Globus pallidus (tissue), 1 donor: ENCODE data around the gene UHMK1.
"Not testable (repeated sequence)": the region's sequence is repeated elsewhere in the genome, so short reads cannot be mapped to it uniquely, and the experiment has no call there.

Experiments used
- DNase-seq: peaks from one replicate; pipeline ENCODE4 v3.0.0-alpha.2; 2015; ENCODE audit warnings: low spot score

The UHMK1 gene

GRCh38 chr1:162497723-162498495 lies at the start of gene UHMK1:
Gene UHMK1 (plus strand): TSS chr1:162497818. CDS start chr1:162498001, 183 bp downstream.
- DNase-seq, result peak; percentile 94

DNA sequence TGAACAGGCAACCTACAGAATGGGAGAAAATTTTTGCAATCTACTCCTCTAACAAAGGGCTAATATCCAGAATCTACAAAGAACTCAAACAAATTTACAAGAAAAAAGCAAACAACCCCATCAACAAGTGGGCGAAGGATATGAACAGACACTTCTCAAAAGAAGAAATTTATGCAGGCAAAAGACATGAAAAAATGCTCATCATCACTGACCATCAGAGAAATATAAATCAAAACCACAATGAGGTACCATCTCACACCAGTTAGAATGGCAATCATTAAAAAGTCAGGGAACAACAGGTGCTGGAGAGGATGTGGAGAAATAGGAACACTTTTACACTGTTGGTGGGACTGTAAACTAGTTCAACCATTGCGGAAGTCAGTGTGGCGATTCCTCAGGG lies 43.3 kb upstream of the UHMK1 start:
- not testable (repeated sequence) for DNase-seq

GRCh38 chr1:162456323-162456722 lies 41.3 kb upstream of the UHMK1 start:
- no peak for DNase-seq

DNA sequence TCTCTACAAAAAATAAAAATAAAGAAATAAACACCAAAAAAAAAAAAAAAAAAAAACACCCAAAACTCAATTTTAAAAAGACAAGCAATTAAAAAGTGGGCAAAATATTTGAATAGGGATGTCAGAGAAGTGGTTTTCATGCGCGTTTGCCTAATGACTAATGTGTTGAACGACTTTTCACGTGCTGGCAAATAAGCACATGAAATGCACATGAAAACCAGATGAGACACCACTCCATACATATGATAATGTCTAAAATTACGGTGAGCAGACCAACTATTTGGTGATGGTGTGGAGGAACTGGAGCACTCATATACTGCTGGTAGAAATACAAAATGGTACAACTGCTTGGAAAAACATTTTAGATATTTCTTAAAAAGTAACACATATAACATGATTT lies 39.4 kb upstream of the UHMK1 start:
- DNase-seq, result no peak

GRCh38 chr1:162462425-162462824 lies 35.2 kb upstream of the UHMK1 start:
- not testable (repeated sequence) for DNase-seq

- DNase-seq, result no peak
Measured at GRCh38 chr1:162463021-162463420, 34.6 kb upstream of the UHMK1 start.

DNA sequence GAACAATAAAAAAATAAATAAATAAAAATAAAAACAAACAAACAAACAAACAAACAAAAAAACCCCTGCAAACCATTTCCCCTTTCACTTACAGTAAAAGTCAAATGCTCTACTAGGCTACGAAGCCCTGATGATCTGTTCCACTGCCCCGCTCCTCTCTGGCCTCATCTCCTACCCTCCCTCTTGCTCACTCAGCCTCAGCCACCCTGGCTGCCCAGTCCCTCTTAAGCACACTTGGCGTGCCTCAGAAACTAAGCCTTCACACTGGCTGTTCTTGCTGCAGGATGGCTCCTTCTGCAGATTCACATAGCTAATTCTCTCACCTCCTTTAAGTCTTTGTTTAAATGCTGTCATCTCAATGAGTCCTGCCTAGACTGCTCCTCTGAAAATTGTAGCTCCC lies 30.8 kb upstream of the UHMK1 start:
- no peak for DNase-seq

GRCh38 chr1:162470216-162470615 lies 27.4 kb upstream of the UHMK1 start:
- DNase-seq, result no peak

GRCh38 chr1:162471290-162471853 lies 26.2 kb upstream of the UHMK1 start:
- no peak for DNase-seq

- DNase-seq, result no peak
Measured at GRCh38 chr1:162475089-162475488, 22.5 kb upstream of the UHMK1 start.

DNA sequence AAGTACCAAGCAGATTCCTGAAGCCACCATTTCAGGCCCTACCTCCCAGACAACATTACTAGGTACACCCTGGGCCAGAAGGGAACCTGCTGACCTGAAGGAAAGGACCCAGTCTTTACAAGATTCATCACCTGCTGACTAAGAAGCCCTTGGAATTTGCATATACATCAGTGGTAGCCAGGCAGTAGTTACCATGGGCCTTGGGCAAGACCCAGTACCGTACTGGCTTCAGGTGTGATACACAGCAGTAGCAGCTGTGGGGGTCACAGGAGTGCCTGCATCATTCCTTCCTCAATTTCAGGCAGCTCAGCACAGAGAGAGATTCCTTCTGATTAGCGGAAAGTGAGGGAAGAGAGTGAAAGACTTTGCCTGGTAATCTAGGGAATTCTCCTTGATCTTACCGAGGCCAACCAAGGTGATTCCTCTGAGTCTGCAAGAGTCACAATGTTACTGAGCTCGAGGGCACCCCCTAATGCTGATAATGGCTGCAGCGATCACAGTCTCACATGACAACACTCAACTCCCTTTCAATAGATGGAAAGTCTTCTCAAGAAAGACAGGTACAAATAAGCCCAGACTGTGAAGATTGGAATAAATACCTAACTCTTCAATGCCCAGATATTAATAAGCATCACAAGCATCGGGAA lies 22.0 kb upstream of the UHMK1 start:
- no peak for DNase-seq

DNA sequence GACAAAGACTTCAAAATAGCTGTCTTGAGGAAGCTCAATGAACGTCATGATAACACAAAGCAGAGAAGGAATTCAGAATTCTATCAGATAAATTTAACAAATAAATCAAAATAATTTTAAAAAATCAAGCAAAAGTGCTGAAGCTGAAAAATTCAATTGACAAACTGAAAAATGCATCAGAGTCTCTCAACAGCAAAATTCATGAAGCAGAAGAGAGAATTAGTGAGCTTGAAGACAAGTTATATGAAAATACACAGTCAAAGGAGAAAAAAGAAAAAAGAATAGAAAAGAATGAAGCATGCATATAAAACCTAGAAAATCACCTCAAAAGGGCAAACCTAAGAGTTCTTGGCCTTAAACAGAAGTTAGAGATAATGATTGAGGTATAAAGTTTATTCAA lies 21.0 kb upstream of the UHMK1 start:
- no peak for DNase-seq

DNA sequence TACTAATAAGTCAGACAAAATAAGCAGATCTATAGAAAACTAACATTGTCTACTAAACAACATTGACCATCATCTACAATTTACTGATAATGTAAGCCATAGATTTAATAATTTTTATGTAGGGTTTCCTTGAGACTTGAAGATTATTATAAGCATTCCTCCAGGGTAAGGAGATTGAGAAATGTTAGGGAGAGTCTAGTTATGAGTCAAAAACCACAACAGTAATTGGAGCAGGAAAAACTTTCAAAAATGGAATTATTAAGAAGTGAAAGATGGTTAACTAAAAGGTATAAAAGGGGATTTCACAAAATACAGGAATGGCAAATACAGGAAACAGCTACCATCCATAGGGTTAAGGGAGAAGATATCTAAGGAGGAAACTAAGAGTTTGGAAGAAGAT lies 12.4 kb upstream of the UHMK1 start:
- no peak for DNase-seq

DNA sequence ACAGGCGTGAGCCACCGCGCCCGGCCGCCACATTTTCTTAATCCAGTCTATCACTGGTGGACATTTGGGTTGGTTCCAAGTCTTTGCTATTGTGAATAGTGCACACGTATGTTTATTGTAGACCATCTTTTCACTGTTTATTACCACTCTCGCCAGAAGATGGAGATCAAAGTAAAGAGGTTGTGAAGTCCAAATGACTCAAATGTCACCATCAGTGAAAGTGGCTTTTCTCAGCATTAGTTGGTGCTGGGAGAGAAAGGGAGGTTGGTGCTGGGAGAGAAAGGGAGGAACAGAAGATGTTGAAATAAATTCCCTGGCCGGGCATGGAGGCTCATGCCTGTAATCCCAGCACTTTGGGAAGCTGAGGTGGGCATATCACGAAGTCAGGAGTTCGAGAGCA lies 10.4 kb upstream of the UHMK1 start:
- DNase-seq, result no peak

DNA sequence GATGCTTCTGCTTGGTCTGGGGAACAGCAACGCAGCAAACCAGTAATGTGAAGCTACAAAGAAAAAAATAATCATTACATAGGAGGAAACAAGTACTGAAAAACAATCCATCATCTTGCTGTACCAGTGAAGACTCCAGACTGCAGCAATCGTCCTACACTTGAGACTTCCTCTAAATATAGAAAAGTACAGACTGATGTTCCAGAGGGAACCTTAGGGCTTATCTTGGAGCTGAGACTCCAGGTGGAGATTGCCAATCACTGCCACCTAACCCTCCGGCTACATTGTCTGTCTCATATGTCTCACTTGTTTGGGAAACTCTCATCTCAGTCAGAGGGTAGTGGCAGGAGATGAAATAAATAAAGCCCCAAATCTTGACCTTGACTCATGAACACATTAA lies 9.4 kb upstream of the UHMK1 start:
- DNase-seq, result no peak

DNA sequence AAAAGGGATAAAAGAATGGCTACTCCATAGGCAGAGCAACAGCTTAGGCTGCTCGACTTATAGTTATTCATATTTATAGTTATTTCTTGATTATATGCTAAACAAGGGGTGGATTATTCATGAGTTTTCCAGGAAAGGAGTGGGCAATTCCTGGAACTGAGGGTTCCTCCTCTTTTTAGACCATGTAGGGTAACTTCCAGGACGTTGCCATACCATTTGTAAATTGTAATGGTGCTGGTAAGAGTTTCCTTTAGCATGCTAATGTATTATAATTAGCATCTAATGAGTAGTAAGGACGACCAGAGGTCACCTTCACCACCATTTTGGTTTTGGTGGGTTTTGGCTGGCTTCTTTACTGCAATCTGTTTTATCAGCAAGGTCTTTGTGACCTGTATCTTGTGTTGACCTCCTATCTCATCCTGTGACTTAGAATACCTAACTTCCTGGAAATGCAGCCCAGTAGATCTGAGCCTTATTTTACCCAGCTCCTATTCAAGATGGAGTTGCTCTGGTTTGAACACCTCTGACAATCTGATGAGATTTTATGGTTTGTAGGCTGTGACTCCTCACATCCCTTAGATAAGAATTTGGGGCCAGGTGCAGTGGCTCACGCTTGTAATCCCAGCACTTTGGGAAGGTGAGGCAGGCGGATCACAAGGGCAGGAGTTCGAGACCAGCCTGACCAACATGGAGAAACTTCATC lies 1.9 kb upstream of the UHMK1 start:
- DNase-seq, result not testable (repeated sequence)

GRCh38 chr1:162497104-162497722 lies 405 bp upstream of the UHMK1 start:
- DNase-seq, result no peak

DNA sequence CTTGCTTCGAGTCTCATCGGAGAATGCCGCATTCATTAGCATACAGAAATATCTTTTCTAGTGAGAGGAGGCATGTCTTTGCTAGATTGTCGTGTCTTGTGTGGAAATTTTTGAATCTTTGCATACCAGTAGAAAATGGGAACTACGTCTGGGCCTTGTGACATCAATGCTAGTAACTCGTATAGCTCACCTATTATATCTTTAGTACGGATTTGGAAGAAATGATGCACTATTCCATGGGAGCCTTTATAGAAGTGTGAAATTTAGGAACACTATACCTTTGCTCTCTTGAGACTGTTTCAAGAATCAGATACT lies 835 bp downstream of the UHMK1 start:
- no peak for DNase-seq

GRCh38 chr1:162500805-162501204 lies 3.2 kb downstream of the UHMK1 start:
- no peak for DNase-seq

- DNase-seq, result no peak
Measured at GRCh38 chr1:162502077-162502476, 4.5 kb downstream of the UHMK1 start.

DNA sequence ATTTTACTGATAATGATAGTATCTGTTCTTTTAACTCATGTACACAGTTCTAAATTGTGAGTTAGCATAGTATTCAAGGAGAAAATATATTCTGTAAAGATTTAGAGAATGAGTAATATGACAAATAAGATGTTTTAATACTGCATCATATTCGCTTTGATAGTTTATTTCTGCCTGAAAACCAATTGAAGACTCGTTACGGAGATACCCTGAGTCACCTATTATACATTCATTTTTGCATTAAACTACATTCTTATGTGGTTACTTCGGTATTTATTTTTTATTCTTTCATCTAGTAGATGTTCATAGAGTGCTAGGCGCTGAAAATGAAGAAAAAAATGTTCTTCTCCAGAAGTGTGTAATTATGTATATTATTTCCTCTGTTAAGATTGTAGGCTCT lies 5.3 kb downstream of the UHMK1 start:
- DNase-seq, result no peak

GRCh38 chr1:162527314-162527713 lies 29.7 kb downstream of the UHMK1 start:
- DNase-seq, result no peak
